ENCODE results near the gene INPP5E.

Gene INPP5E

DNA sequence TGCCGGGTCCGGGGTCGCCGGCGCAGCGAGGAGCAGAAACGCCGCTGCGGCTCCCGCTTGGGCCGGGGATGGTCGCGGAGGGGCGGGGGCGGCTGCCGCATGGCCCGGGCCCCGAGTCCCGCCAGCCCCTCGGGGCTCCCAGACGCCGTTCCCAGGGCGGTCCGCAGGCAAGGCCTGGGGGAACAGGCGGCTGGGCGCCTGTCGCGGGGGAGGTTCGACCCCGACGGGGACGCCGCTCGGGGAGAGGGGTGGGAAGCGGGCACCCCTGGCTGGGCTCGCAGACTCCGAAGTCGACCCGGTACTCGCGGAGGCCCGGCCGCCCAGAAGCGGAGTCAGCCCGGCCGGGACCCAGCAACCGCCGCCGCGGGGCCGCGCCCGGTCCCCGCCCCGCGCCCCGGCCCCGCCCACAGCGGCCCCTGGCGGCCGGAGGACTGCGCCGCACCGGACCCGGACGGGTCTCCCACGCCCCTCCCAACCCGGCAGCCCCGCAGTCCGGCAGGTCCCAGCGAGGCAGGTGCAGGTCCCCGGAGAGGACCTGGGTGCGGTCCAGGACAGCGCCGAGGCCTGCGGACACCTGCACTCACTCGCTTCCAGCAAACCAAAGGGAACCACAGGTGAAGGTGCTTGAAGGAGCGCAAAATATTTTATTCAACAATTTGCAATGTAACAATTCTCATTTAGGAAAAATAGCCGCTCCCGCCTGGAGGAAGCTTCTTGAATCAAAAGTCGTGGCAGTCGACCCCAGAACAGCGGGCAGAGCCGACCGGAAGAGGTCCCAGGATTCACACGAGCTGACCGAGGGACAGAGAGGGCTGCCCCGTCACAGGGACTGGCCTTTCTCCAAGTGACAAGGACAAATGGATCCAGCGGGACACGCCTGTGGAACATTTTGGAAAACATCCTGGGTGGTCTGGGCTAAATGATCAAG, at the start of gene INPP5E:
Gene INPP5E (minus strand): TSS at position 365 of the 928 bp plus-strand sequence. CDS start 426 bp downstream, outside the sequence.
- no peaks in the 10 kb centered on the region for H3K9me3 Mint-ChIP-seq
- no peak within 1 kb of the TSS for H3K27ac Mint-ChIP-seq
- H3K27me3 Mint-ChIP-seq (ENCODE audit: low read depth), result no peaks in the 10 kb centered on the region
- TF ChIP-seq CTCF (IDR thresholded peaks at IDR 0.05; ENCODE audit: unreplicated experiment in 3 of 3), result peak; percentile 53 to 56 (median 55)
- H3K36me3 Mint-ChIP-seq (ENCODE audit: low read depth), result peaks cover 37% of the 10 kb centered on the region
- H3K4me1 Mint-ChIP-seq, result peaks cover 19% of the 10 kb centered on the region
- peak within 1 kb of the TSS; percentile 87 to 92 (median 90) for H3K4me3 Mint-ChIP-seq

DNA sequence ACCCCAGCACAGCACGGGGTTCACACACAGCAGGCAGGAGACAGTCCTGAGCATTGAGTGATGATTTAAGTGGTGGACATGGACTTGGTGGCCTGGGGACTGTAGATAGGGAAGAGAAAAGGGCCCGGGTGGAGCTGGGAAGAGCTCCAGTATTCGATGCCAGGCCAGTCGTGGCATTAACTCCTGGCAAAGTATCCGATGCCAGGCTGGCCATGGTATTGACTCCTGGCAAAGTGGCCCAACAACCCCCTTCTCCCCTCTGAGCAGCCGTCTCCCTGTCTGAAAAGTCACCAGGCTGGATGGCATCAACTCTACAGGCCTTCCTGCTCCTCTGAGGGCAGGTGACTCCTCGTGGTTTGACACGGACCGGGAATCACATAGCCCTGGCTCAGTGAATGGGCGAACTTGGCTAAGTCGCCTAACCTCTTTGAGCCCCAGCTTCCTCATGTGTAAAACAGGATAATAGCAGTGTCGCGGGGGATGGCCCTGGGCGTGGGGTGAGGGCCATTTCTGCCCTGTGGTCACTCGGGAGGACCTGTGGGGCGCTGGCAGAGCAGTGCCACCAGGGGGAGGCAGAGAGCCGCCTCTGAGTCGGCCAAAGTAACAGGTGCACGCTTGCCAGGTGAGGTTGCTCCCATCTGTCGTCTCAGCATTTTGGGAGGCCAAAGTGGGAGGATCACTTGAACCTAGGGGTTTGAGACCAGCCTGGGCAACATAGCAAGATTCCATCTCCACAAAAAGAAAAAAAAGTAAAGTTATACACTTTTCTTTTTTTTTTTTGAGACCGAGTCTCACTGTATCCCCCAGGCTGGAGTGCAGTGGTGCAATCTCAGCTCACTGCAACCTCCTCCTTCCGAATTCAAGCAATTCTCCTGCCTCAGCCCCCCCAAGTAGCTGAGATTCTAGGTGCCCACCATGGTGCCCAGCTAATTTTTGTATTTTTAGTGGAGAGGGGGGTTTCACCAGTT, 48.9 kb upstream of the INPP5E start:
- TF ChIP-seq CTCF (IDR thresholded peaks at IDR 0.05; ENCODE audit: unreplicated experiment in 3 of 3), result peak; percentile 99 to 100 (median 99)
- peaks cover 5% of the 10 kb centered on the region for H3K4me1 Mint-ChIP-seq

DNA sequence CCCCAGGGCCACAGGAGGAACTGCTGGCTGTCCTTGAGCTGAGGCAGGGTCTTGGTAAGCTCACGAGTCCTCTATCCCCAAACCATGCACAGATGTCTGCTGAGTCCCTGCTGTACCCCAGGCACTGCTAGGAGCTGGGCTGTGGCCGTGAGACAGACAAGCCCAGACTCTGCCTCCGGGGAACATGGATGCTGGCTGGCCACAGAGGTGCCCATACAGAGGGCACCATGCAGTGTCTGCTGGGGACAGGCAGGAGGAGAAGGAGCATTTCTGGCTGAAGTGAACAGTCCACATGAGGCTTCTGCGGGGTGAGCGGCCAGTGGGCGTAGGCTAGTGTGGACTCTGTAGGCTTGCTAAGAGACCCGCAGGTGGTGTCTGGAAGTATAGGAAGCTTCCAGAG, 48.0 kb upstream of the INPP5E start:
- TF ChIP-seq CTCF (IDR thresholded peaks at IDR 0.05; ENCODE audit: unreplicated experiment in 3 of 3), result no peak
- H3K4me3 Mint-ChIP-seq, result no peak overlapping the region

More for the DNA sequence above, 48.9 kb upstream of the INPP5E start:
- H3K4me3 Mint-ChIP-seq, result no peak overlapping the region
- H3K27me3 Mint-ChIP-seq (ENCODE audit: low read depth), result no peaks in the 10 kb centered on the region
- no peak overlapping the region for H3K27ac Mint-ChIP-seq
- no peaks in the 10 kb centered on the region for H3K36me3 Mint-ChIP-seq (ENCODE audit: low read depth)
- H3K9me3 Mint-ChIP-seq, result no peaks in the 10 kb centered on the region

GRCh38 chr9:136486823-136487620, 47.4 kb upstream of the INPP5E start:
- Mint-ChIP-seq H3K27ac (no peak overlapping the region), H3K36me3 (ENCODE audit: low read depth) (no peaks in the 10 kb centered on the region), H3K4me1 (peaks cover 6% of the 10 kb centered on the region), H3K27me3 (ENCODE audit: low read depth) (no peaks in the 10 kb centered on the region), H3K4me3 (peak overlapping the region in 1 of 3 experiments; percentile 38), H3K9me3 (no peaks in the 10 kb centered on the region)
- TF ChIP-seq CTCF (IDR thresholded peaks at IDR 0.05; ENCODE audit: unreplicated experiment in 3 of 3), result no peak

More for the DNA sequence above, 48.0 kb upstream of the INPP5E start:
- no peaks in the 10 kb centered on the region for H3K36me3 Mint-ChIP-seq (ENCODE audit: low read depth)
- no peaks in the 10 kb centered on the region for H3K9me3 Mint-ChIP-seq
- peaks cover 2% of the 10 kb centered on the region for H3K4me1 Mint-ChIP-seq
- H3K27me3 Mint-ChIP-seq (ENCODE audit: low read depth), result no peaks in the 10 kb centered on the region
- no peak overlapping the region for H3K27ac Mint-ChIP-seq

GRCh38 chr9:136486131-136486530, 46.5 kb upstream of the INPP5E start:
- H3K27me3 Mint-ChIP-seq (ENCODE audit: low read depth), result no peaks in the 10 kb centered on the region
- peaks cover 13% of the 10 kb centered on the region for H3K4me1 Mint-ChIP-seq
- no peak for TF ChIP-seq CTCF (IDR thresholded peaks at IDR 0.05; ENCODE audit: unreplicated experiment in 3 of 3)
- no peaks in the 10 kb centered on the region for H3K9me3 Mint-ChIP-seq
- no peaks in the 10 kb centered on the region for H3K36me3 Mint-ChIP-seq (ENCODE audit: low read depth)
- peak overlapping the region in 1 of 3 experiments; percentile 51 for H3K4me3 Mint-ChIP-seq
- no peak overlapping the region for H3K27ac Mint-ChIP-seq
